ENCODE results near the gene NDUFAB1.

Gene NDUFAB1

GRCh38 chr16:23539984-23540816, 55.9 kb downstream of the NDUFAB1 start:
- ATAC-seq = no peak
- TF ChIP-seq ZC3H10 (CRISPR knock-in tag; IDR thresholded peaks at IDR 0.05) (no peak), BACH2 (CRISPR knock-in tag; IDR thresholded peaks at IDR 0.05; ENCODE audit: borderline replicate concordance) (no peak), PPARA (CRISPR knock-in tag; IDR thresholded peaks at IDR 0.05; ENCODE audit: borderline replicate concordance) (no peak), CSRNP3 (CRISPR knock-in tag; IDR thresholded peaks at IDR 0.05) (no peak), PATZ1 (CRISPR knock-in tag; IDR thresholded peaks at IDR 0.05; ENCODE audit: borderline replicate concordance) (no peak), GLIS3 (CRISPR knock-in tag; IDR thresholded peaks at IDR 0.05) (no peak), ZFP3 (CRISPR knock-in tag; IDR thresholded peaks at IDR 0.05) (no peak), SNAI2 (CRISPR knock-in tag; IDR thresholded peaks at IDR 0.05) (no peak), ZFP30 (CRISPR knock-in tag; IDR thresholded peaks at IDR 0.05) (no peak), CSDC2 (CRISPR knock-in tag; IDR thresholded peaks at IDR 0.05) (no peak), POU6F1 (CRISPR knock-in tag; IDR thresholded peaks at IDR 0.05; ENCODE audit: borderline replicate concordance, low read depth) (no peak), ARNTL (CRISPR knock-in tag; IDR thresholded peaks at IDR 0.05; ENCODE audit: borderline replicate concordance, low read depth) (no peak), TCF4 (CRISPR knock-in tag; IDR thresholded peaks at IDR 0.05; ENCODE audit: borderline replicate concordance) (no peak), RARB (CRISPR knock-in tag; IDR thresholded peaks at IDR 0.05) (no peak), ZNF565 (CRISPR knock-in tag; conservative IDR thresholded peaks at IDR 0.05; ENCODE audit: low read depth) (no peak)

- TF ChIP-seq TSHZ2 (CRISPR knock-in tag; IDR thresholded peaks at IDR 0.05) = no peak
- no peak for TF ChIP-seq ZNF565 (CRISPR knock-in tag; conservative IDR thresholded peaks at IDR 0.05; ENCODE audit: low read depth)
- TF ChIP-seq BACH2 (CRISPR knock-in tag; IDR thresholded peaks at IDR 0.05; ENCODE audit: borderline replicate concordance) = no peak
- TF ChIP-seq ZFP30 (CRISPR knock-in tag; IDR thresholded peaks at IDR 0.05) = no peak
- no peak for TF ChIP-seq CSDC2 (CRISPR knock-in tag; IDR thresholded peaks at IDR 0.05)
- ATAC-seq = no peak; the same call in 1 of the 3 replicates
Observed at GRCh38 chr16:23538919-23539278, 57.2 kb downstream of the NDUFAB1 start.

GRCh38 chr16:23537390-23537789, 58.7 kb downstream of the NDUFAB1 start:
- no peak for TF ChIP-seq ZNF70 (CRISPR knock-in tag; IDR thresholded peaks at IDR 0.05)
- no peak for TF ChIP-seq GLIS3 (CRISPR knock-in tag; IDR thresholded peaks at IDR 0.05)
- TF ChIP-seq TCF4 (CRISPR knock-in tag; IDR thresholded peaks at IDR 0.05; ENCODE audit: borderline replicate concordance) = no peak
- TF ChIP-seq ZFP3 (CRISPR knock-in tag; IDR thresholded peaks at IDR 0.05) = no peak
- no peak for TF ChIP-seq CSDC2 (CRISPR knock-in tag; IDR thresholded peaks at IDR 0.05)
- TF ChIP-seq TOX (CRISPR knock-in tag; IDR thresholded peaks at IDR 0.05; ENCODE audit: borderline replicate concordance) = no peak
- no peak for ATAC-seq

GRCh38 chr16:23535901-23536300, 60.2 kb downstream of the NDUFAB1 start:
- peak; percentile 32; the same call in 2 of the 3 replicates for ATAC-seq
- TF ChIP-seq POU6F1 (CRISPR knock-in tag; IDR thresholded peaks at IDR 0.05; ENCODE audit: borderline replicate concordance, low read depth) (no peak), PPARA (CRISPR knock-in tag; IDR thresholded peaks at IDR 0.05; ENCODE audit: borderline replicate concordance) (no peak), GLIS3 (CRISPR knock-in tag; IDR thresholded peaks at IDR 0.05) (no peak), ZNF565 (CRISPR knock-in tag; conservative IDR thresholded peaks at IDR 0.05; ENCODE audit: low read depth) (no peak), BACH2 (CRISPR knock-in tag; IDR thresholded peaks at IDR 0.05; ENCODE audit: borderline replicate concordance) (no peak), ESRRG (CRISPR knock-in tag; IDR thresholded peaks at IDR 0.05) (no peak), ZNF70 (CRISPR knock-in tag; IDR thresholded peaks at IDR 0.05) (no peak), TOX (CRISPR knock-in tag; IDR thresholded peaks at IDR 0.05; ENCODE audit: borderline replicate concordance) (no peak), ISL1 (CRISPR knock-in tag; IDR thresholded peaks at IDR 0.05) (no peak), CSDC2 (CRISPR knock-in tag; IDR thresholded peaks at IDR 0.05) (no peak), TSHZ2 (CRISPR knock-in tag; IDR thresholded peaks at IDR 0.05) (no peak), OSR1 (CRISPR knock-in tag; IDR thresholded peaks at IDR 0.05) (no peak), RARB (CRISPR knock-in tag; IDR thresholded peaks at IDR 0.05) (no peak), ZC3H10 (CRISPR knock-in tag; IDR thresholded peaks at IDR 0.05) (no peak)
